Activated naive CD8-positive, alpha-beta T cell treated with anti-CD3 and anti-CD28 coated beads, Interleukin-2, amount 10 ng/mL, durations not matched to agents 7 days and 5 days (primary cell): Measurements from ENCODE around the gene ARHGEF33. TPM values are rescaled to one million over a fixed set of nuclear protein-coding genes. Genes with fewer than 3 reads are reported as not detected.

ENCODE experiments used
- ATAC-seq: fragments of 150-1000 bp; cut with Tn5 transposase; one replicate; pipeline ENCODE4 v1.10.0; 2021; ENCODE audit warnings: low read depth, moderate library complexity
- POLR2A ChIA-PET: fragments of 350-600 bp; sonication (Branson Sonifier 250); formaldehyde crosslinking; loops from one replicate; lab custom pipeline; 2021; ENCODE audit warnings: antibody characterized with exemption; lab: Charles Lee
- DNase-seq: peaks from one replicate; pipeline ENCODE4 v3.0.0; 2021
- H3K27ac Mint-ChIP-seq: one replicate; pipeline ENCODE4 v1.8.0; 2022; ENCODE audit warnings: mild to moderate bottlenecking, mixed read lengths
- H3K27me3 Mint-ChIP-seq: one replicate; pipeline ENCODE4 v1.8.0; 2022; ENCODE audit warnings: mild to moderate bottlenecking, moderate library complexity, mixed read lengths
- H3K36me3 Mint-ChIP-seq: one replicate; pipeline ENCODE4 v1.8.0; 2021; ENCODE audit warnings: mild to moderate bottlenecking, mixed read lengths
- H3K4me1 Mint-ChIP-seq: one replicate; pipeline ENCODE4 v1.8.0; 2021; ENCODE audit warnings: mixed read lengths
- H3K4me3 Mint-ChIP-seq: one replicate; pipeline ENCODE4 v1.8.0; 2022; ENCODE audit warnings: mild to moderate bottlenecking, moderate library complexity, mixed read lengths
- H3K9me3 Mint-ChIP-seq: one replicate; pipeline ENCODE4 v1.8.0; 2021; ENCODE audit warnings: mixed read lengths
- total RNA-seq, 2 experiments: library from RNA; stranded (reverse); gene quantifications; one replicate each; pipeline ENCODE4 v1.2.3, GENCODE V29; 2021

ARHGEF33 gene
- total RNA-seq = under 1 TPM; 0.17 to 0.62 TPM

DNA sequence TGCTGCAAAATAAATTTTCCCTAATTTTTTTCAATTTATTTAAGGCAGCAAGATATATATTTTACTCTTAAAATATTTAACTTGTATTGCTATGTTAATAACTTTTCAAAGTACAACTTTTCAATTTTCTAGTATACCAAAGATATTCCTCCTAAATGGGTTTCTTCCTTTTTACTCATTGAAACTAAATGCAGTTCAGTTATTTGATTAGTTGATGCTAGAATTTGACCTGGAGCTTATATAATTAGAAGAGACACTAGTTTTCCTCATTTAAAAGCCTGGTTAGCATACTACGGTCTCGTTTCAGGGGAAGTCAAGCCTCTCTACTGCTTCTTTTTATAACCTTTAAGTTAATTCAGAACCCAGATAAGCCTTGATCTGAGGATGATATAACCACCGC is at the start of gene ARHGEF33:
ARHGEF33 (plus strand) TSS at position 301 of the 400 bp plus-strand sequence. CDS start 29,573 bp downstream, outside the sequence.
- no peak for ATAC-seq
- peaks cover 2% of the 10 kb centered on the region for H3K9me3 Mint-ChIP-seq
- POLR2A ChIA-PET = no interaction called here
- H3K27ac Mint-ChIP-seq = no peak within 1 kb of the TSS
- H3K27me3 Mint-ChIP-seq = peaks cover 8% of the 10 kb centered on the region
- no peak within 1 kb of the TSS for H3K4me3 Mint-ChIP-seq
- no peaks in the 10 kb centered on the region for H3K4me1 Mint-ChIP-seq
- no peak for DNase-seq
- H3K36me3 Mint-ChIP-seq = no peaks in the 10 kb centered on the region

DNA sequence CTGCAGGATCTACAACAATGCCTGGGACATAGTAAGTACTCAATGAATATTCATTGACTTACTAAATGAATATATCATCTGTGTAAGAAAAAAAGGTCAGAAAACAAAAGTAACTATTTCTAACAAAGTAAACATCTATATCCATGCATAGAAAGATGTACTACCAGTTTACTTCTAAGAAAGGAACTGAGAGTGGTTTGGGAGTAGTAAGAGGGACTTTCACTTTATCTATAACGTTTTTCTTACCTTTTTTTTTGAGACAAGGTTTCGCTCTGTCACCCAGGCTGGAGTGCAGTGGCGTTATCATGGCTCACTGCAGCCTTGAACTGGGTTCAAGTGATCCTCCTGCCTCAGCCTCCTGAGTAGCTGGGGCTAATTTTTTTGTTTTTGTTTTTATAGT is 39.6 kb upstream of the ARHGEF33 start:
- POLR2A ChIA-PET = interaction anchor here (1.0 kb wide), 1 partner anchor 99 kb away, joined by 3 read pairs; the partner anchor contains the start of gene SRSF7
- Mint-ChIP-seq H3K4me3 (no peak overlapping the region), H3K4me1 (no peaks in the 10 kb centered on the region)

DNA sequence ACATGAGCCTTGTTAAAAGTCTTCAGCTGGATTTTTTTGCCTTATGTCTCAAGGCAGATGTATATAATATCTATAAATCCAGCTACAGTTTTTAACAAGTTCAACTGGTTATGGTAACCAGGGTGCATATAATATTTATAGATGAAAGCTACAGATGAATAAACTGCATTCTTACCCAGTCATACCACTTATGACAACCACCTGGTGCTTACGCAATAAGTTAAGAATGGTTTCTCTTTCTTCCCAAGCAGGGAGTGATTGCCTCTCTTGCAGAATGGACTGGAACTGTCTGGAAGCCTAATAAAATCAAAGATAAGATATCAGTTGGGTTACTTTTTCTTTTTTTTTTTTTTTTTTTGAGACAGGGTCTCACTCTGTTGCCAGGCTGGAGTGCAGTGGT is 33.5 kb upstream of the ARHGEF33 start:
- DNase-seq (no peak), ATAC-seq (no peak)
- H3K4me3 Mint-ChIP-seq = no peak overlapping the region
- H3K36me3 Mint-ChIP-seq = peaks cover 9% of the 10 kb centered on the region
- H3K27ac Mint-ChIP-seq = no peak overlapping the region
- no peaks in the 10 kb centered on the region for H3K4me1 Mint-ChIP-seq
- POLR2A ChIA-PET = no interaction called here
- H3K27me3 Mint-ChIP-seq = no peaks in the 10 kb centered on the region
- H3K9me3 Mint-ChIP-seq = no peaks in the 10 kb centered on the region

More for the DNA sequence above, 39.6 kb upstream of the ARHGEF33 start:
- Mint-ChIP-seq H3K9me3 (no peaks in the 10 kb centered on the region), H3K27me3 (no peaks in the 10 kb centered on the region), H3K36me3 (peaks cover 7% of the 10 kb centered on the region), H3K27ac (no peak overlapping the region)
- ATAC-seq (no peak), DNase-seq (no peak)

DNA sequence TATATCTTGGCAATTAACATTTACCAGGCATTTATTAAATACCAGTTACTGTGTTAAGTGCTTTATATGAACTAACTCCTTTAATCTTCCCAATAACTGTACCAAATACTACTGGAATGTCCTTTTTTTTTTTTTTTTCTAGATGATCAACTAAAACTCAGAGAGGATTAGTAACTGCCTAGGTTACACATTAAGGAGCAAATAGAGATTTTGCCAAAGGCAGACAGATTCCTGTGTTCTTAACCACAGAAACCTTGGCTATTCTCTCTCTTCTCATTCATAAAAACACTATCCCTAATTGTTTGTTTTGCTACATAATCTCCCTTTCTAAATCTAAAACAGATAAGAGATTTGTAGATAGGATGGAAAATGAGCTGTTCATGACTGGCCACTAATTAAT is 27.2 kb upstream of the ARHGEF33 start:
- POLR2A ChIA-PET = interaction anchor here (1.6 kb wide), 1 partner anchor 111 kb away, joined by 3 read pairs; the partner anchor contains the start of gene SRSF7
- no peaks in the 10 kb centered on the region for H3K9me3 Mint-ChIP-seq
- no peak overlapping the region for H3K4me3 Mint-ChIP-seq
- H3K4me1 Mint-ChIP-seq = peaks cover 5% of the 10 kb centered on the region
- no peak overlapping the region for H3K27ac Mint-ChIP-seq
- DNase-seq (no peak), ATAC-seq (no peak)
- peaks cover 26% of the 10 kb centered on the region for H3K36me3 Mint-ChIP-seq
- H3K27me3 Mint-ChIP-seq = no peaks in the 10 kb centered on the region

DNA sequence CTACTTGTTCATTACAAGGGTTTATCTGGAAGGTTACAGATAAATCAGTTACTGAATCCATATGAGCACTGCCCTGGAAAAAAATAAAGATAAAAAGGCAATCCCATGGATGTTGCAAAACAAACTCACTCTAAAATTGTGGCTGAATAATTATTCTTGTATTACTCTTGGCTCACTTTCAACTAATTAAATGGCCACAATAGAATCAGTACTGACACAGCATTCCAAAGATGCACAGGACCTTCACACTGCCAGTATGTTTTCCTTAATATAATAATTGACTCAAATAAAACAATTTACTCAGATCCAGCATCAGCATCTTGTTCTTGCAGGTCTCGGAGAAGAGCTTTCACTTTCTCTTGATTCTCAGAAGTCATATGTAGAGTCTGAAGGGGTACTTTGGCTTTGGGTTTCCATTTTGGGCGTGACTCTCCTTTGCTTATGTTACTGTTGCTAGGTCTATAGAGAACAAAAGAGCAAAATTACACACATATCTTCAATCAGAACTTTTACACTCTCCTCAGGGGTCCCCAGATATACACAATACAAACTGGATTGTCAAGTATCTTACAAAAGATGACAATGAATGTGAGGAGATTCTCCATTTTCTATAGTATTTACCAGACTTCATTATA is 26.5 kb upstream of the ARHGEF33 start:
- Mint-ChIP-seq H3K36me3 (peaks cover 32% of the 10 kb centered on the region), H3K27me3 (no peaks in the 10 kb centered on the region), H3K4me3 (no peak overlapping the region), H3K9me3 (no peaks in the 10 kb centered on the region), H3K4me1 (peaks cover 5% of the 10 kb centered on the region), H3K27ac (no peak overlapping the region)
- DNase-seq (no peak), ATAC-seq (peak; percentile 42)
- POLR2A ChIA-PET = interaction anchor here (0.7 to 1.6 kb wide), 2 partner anchors 112 to 195 kb away, joined by 3 read pairs; partner anchors contain the start of gene SRSF7

DNA sequence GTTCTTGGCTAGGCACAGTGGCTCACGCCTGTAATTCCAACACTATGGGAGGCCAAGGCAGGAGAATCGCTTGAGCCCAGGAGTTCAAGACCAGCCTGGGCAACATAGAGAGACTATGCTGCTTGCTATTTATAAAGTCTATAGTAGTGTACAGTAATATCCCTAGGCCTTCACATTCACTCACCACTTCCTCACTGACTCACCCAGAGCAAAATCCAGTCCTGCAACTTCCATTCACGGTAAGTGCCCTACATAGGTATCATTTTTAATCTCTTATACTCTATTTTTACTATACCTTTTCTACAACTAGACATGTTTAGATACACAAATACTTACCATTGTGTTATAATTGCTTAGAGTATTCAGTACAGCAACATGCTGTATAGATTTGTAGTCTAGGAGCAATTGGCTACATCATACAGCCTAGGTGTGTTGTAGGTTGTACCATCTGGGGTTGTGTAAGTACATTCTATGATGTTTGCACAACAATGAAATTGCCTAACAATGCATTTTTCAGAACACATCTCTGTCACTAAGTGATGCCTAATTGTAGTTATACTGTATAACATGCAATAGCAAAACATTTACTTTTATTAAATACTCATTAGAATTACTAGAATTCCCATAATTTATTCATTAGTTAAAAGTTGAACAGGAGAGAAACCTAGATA is 22.8 kb upstream of the ARHGEF33 start:
- DNase-seq = no peak
- Mint-ChIP-seq H3K4me1 (peaks cover 5% of the 10 kb centered on the region), H3K27me3 (no peaks in the 10 kb centered on the region), H3K4me3 (no peak overlapping the region), H3K9me3 (peaks cover 11% of the 10 kb centered on the region), H3K27ac (no peak overlapping the region), H3K36me3 (peaks cover 37% of the 10 kb centered on the region)
- ATAC-seq = no peak
- POLR2A ChIA-PET = no interaction called here

DNA sequence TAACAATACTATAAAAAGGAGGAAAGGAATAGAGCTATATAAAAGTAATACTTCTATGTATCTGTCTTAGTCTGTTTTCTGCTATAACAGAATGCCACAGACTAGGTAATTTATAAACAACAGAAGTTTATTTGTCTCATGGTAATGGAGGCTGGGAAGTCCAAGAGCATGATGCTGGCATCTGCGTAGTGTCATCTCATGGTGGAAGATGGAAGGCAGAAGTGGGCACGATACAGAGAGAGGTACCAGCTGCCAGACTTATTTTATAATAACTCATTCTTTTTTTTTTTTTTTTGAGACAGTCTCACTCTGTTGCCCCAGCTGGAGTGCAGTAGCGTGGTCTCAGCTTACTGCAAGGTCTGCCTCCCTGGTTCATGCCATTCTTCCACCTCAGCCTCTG is 18.2 kb upstream of the ARHGEF33 start:
- H3K4me3 Mint-ChIP-seq = no peak overlapping the region
- POLR2A ChIA-PET = no interaction called here
- H3K4me1 Mint-ChIP-seq = peaks cover 12% of the 10 kb centered on the region
- DNase-seq (no peak), ATAC-seq (no peak)
- H3K36me3 Mint-ChIP-seq = peaks cover 31% of the 10 kb centered on the region
- H3K9me3 Mint-ChIP-seq = peaks cover 19% of the 10 kb centered on the region
- H3K27ac Mint-ChIP-seq = no peak overlapping the region
- H3K27me3 Mint-ChIP-seq = no peaks in the 10 kb centered on the region

DNA sequence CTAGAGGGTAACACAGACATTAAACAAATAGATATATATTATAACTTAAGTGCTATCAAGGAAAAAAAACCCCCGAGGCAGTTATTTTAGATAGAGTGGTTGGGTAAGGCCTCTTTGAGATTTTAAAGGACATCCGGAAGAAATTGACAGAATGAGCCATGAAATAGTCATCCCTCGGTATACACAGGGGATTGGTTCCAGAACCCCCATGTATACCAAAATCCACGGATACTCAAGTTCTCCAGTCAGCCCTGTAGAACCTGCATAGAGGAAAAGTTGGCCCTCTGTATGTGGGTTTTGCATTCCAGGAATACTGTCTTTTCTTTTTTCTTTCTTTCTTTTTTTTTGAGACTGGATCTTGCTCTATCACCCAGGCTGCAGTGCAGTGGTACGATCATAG is 15.9 kb upstream of the ARHGEF33 start:
- POLR2A ChIA-PET = interaction anchor here (0.7 kb wide), 1 partner anchor 621 kb away, joined by 4 read pairs; no protein-coding TSS in a partner anchor
- H3K27me3 Mint-ChIP-seq = no peaks in the 10 kb centered on the region
- H3K36me3 Mint-ChIP-seq = peaks cover 22% of the 10 kb centered on the region
- no peak overlapping the region for H3K27ac Mint-ChIP-seq
- H3K9me3 Mint-ChIP-seq = peaks cover 19% of the 10 kb centered on the region
- H3K4me1 Mint-ChIP-seq = peaks cover 15% of the 10 kb centered on the region
- DNase-seq (no peak), ATAC-seq (no peak)
- no peak overlapping the region for H3K4me3 Mint-ChIP-seq

DNA sequence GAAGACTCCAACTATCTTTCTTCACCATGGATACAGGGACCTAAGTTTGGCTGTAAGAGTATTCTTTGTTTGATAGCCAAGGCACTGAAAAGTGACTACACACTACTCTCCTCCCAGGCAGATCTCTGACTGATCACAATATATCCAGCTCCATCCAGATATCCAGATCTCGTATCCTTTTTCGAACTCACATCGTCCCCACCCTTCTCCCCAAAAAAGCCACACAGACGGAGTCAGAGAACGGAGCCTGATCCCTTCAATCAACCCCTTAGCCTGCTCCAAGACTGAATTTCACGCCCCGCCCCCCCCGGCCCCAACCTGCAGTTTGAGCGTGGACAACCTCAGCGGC is 14.5 kb upstream of the ARHGEF33 start:
- Mint-ChIP-seq H3K4me3 (peak overlapping the region; percentile 97), H3K9me3 (peaks cover 11% of the 10 kb centered on the region), H3K27me3 (no peaks in the 10 kb centered on the region), H3K27ac (peak overlapping the region; percentile 86), H3K36me3 (peaks cover 12% of the 10 kb centered on the region), H3K4me1 (peaks cover 15% of the 10 kb centered on the region)
- ATAC-seq (no peak), DNase-seq (no peak)
- POLR2A ChIA-PET = interaction anchor here (0.9 to 2.2 kb wide), 2 partner anchors 57 to 124 kb away, joined by 3 to 19 read pairs; partner anchors contain the start of gene SRSF7

DNA sequence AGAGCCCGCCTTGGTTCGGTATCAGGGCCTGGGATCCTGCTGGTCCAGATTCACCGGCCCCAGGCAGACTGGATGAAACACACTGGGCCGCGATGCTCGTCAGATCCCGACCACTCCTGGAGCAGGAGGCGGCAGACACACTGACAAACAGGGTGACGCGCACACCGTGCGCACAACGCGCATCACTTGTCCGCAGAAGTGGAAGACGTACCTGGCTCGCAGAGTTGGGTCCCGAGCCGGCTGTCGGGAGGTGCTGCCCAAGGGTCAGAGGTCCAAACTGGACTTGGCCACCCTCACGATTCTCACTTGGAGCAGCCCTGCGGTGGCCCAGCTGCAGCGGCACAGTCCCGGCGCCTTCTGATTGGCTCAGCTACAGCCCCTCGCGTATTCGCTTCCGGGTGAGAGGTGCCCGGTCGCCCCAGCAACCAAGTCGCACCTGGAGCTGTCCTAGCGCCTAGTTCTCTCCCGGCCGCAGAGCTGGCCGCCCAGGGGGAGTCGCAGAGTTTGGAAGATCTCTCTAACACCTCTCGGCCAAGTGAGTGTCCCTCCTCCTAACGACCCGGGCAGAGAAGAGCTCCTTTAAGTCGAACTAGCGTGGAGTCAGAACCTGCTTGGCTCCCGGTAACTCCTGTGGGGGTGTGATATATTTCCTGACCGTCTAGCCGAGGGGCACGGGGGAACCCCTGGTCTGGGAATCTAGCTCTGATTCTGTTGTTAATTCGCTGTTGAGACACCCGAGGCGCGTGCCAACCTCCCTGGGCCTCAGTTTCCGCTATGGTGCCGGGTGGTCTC is 13.9 kb upstream of the ARHGEF33 start, which contains the start of the genes DHX57 and MORN2:
DHX57 (minus strand) TSS at position 359 of the 792 bp plus-strand sequence. CDS start 7,529 bp downstream, outside the sequence.
MORN2 (plus strand) TSS at position 401 of the 792 bp plus-strand sequence.
- H3K4me3 Mint-ChIP-seq = peak within 1 kb of the TSS; percentile 97
- POLR2A ChIA-PET = interaction anchor here (0.9 to 2.2 kb wide), 2 partner anchors 57 to 125 kb away, joined by 3 to 19 read pairs; partner anchors contain the start of gene SRSF7
- DNase-seq (peak; percentile 84), ATAC-seq (peak; percentile 99)
- H3K27me3 Mint-ChIP-seq = no peaks in the 10 kb centered on the region
- peak within 1 kb of the TSS; percentile 86 for H3K27ac Mint-ChIP-seq
- peaks cover 10% of the 10 kb centered on the region for H3K9me3 Mint-ChIP-seq
- peaks cover 15% of the 10 kb centered on the region for H3K4me1 Mint-ChIP-seq
- H3K36me3 Mint-ChIP-seq = peaks cover 10% of the 10 kb centered on the region

DNA sequence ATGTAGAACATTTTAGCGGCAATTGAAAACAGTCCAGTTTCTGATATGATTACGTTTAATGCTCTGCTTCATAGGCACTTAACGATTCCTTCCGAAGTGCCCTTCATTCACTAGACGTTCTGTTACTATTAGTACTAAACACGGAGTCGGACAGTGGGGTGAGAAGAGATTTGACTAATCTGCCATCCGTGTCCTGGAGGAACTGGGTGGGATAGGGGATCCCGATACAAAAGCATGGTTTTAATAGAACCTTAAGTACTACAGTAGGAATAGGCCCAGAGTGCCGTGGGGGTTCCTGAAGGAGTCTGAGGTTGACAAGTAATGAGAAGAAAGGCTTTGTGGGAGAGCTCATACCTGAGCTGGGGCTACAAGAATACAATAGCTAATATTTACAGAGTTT is 13.3 kb upstream of the ARHGEF33 start:
- no peak for DNase-seq
- Mint-ChIP-seq H3K9me3 (peaks cover 9% of the 10 kb centered on the region), H3K36me3 (peaks cover 9% of the 10 kb centered on the region), H3K27me3 (no peaks in the 10 kb centered on the region), H3K27ac (peak overlapping the region; percentile 75), H3K4me3 (peak overlapping the region; percentile 97), H3K4me1 (peaks cover 15% of the 10 kb centered on the region)
- POLR2A ChIA-PET = interaction anchor here (2.2 kb wide), 1 partner anchor 125 kb away, joined by 19 read pairs; the partner anchor contains the start of gene SRSF7
- no peak for ATAC-seq

DNA sequence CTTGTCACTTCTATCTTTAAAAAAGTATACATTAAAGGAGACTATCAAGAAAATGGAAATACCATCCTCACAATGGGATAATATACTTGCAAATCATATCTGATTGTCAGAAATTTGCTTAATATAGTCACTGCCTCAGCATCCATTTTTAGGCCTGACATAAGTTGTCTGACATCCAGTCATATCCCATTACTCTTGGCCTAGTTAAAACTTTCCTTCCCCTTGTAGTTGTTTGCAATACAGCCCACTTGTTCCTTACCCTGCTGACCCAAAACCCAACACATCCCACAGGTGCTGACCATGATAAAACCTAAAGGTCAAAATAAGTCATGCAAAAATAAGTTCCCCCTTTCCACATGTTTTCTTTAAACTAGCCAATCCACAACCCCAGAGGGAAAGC is 3.6 kb upstream of the ARHGEF33 start:
- Mint-ChIP-seq H3K4me1 (no peaks in the 10 kb centered on the region), H3K4me3 (no peak overlapping the region), H3K9me3 (peaks cover 2% of the 10 kb centered on the region), H3K36me3 (no peaks in the 10 kb centered on the region), H3K27ac (no peak overlapping the region), H3K27me3 (peaks cover 4% of the 10 kb centered on the region)
- POLR2A ChIA-PET = no interaction called here
- ATAC-seq (no peak), DNase-seq (no peak)

DNA sequence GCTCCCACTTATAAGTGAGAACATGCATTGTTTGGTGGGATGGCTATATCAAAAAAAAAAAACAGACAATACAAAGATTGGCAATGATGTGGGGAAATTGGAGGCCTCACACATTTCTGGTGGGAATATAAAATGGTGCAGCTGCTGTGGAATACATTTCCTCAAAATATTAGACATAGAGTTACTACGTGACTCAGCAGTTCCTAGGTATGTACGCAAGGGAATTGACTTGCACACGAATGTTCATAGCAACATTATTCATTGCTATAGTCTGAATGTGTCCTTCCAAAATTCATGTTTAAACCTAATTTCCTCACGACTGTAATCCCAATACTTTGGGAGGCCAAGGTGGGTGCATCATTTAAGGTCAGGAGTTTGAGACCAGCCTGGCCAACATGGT is 2.3 kb upstream of the ARHGEF33 start:
- POLR2A ChIA-PET = no interaction called here
- Mint-ChIP-seq H3K4me1 (no peaks in the 10 kb centered on the region), H3K9me3 (peaks cover 2% of the 10 kb centered on the region), H3K27me3 (peaks cover 8% of the 10 kb centered on the region), H3K36me3 (no peaks in the 10 kb centered on the region), H3K27ac (no peak overlapping the region), H3K4me3 (no peak overlapping the region)
- DNase-seq (no peak), ATAC-seq (no peak)
